ENCODE measurements around the gene PUS1.

The PUS1 gene

DNA sequence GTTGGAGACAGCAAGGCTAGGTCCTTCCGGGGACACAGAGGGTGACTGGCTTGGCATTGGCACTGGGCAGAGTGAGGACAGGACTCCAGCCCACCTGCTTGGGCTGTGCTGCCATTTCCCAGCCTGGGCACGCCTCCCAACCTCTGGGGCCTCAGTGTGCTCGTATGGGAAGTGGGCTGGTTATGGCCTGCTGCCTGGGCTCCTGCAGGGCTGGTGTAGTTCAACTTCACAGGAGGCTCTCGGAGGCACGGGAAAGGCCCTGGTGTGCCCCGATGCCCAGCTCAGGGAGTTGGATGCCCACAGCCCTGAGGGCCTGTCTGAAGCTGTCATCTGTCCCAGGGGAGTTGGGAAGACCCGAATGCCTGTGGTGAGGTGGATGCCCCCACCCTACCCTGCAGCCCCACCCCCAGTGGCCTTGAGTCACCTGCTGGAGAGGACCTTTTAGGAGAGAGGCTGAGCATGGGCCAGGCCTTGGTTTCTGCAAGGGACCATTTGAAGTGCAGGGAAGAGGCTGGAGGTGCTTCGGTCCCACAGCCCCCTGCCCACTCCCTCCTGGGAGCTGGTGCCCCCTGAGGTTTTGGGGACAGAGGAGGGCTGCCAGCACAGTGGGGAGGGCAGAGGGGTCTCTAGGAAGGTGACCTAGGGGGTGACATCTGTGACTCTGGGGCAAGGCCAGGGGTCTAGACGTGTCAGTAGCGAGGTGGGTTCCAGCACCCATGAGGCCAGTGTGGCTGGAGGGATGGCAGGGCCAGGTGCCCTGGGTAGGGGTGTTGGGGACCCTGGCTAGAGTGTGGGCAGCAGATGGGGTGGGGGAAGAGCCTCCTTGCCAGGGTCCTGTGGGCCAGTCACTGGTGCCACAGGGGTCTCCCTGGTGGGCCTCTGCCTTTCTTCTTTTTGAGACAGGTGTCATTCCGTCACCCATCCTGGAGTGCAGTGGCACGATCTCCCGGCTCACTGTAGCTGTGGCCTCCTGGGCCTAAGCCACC, 25.5 kb upstream of the PUS1 start:
- no peak for DNase-seq

DNA sequence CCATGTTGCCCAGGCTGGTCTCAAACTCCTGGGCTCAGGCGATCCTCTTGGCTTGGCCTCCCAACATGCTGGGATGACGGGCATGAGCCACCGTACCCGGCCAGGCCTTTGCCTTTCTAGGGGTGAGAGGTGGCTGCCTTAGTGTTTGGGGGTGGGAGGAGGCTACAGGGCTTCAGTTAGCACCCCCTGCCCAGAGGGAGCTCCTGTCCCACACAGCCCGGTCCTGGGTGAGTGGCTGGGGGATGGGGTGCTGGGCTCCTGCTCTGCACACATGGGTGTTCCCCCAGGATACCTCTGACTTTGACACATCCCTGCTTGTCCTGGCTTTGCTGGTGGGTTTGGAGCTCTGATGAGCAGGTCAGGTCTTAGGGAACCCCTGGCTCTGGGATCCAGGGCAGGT, 24.7 kb upstream of the PUS1 start:
- DNase-seq: no peak

DNA sequence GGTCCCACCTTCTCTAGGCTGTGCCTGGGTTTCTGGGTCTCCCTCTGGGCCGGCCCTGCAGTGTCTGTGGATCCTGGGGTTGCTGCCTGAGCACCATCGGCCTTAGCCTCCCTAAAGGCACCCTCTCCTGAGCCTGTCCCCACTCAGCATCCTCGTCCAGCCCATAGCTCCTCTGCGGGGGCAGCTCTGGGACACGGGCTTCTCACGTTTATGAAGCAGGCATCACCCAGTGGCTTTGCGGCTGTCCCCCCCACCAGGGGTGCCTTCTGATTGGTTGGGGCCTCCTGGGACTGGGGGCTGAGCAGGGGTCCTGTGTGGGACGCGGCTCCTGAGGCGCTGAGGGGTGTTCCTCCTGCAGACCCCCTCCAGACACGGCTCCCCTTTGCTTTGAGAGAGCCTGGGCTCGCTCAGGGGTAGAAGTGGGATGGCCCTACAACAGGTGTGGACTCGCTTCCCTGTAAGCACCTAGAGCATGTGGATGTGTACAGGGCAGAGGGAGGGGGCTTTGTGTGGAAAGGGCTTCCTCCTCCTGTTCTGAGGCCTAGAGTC, 23.9 kb upstream of the PUS1 start:
- no peak for DNase-seq

DNA sequence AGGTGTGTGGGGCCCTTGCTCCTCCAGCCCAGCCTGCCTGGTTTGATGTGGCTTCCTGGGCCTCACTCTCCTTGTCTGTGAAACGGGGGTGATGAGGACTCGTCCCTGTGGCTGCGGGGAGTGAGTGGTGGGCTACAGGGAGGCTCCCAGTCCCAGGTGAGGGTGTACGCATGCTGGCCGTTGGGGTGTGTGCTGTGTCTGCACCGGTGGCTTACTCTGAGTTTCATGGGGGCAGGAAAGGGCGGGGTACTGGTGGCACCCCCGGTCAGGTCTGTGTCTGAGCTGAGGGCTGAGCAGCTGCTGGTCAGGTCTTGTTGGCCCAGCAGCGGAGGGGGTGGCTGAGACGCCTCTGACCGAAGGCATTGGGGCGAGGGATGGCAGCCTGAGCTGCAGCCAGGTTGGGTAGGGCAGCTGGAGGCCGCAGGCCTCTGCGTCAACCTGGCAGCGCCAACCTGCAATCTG, 23.4 kb upstream of the PUS1 start:
- DNase-seq: no peak

DNA sequence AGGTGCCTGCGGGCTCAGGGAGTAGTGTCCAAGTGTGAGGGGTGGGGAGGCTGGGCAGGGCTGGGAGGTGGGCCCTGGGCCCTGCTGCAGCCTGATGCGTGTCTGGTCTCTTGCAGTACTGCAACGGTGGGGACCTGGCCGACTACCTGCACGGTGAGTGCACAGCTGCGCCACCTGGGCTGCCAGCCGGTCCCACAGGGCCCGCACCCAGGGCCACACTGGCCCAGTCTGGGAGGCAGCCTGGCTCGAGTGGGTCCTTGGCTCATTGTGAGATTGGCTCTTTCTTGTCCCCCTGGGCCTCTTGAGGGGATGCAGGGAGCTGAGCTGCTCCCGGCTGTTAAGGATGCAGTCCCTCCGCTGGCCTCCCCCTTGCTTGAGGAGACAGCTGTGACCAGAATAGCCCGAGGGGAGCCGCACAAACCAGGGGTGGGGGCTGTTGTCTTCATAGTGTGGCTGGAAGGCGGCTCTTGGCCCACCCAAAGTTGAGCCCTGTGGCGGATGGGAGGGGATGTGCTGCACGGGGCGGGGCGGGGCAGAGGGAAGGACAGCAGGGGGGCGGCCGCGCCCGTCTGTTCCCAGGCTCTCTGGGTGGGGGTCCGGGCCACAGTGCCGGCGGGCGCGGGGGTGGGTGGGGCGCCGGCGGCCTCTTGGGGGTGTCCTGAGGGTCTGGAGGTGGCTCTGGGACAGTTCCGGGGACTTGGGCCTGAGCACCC, 21.5 kb upstream of the PUS1 start:
- no peak for DNase-seq

DNA sequence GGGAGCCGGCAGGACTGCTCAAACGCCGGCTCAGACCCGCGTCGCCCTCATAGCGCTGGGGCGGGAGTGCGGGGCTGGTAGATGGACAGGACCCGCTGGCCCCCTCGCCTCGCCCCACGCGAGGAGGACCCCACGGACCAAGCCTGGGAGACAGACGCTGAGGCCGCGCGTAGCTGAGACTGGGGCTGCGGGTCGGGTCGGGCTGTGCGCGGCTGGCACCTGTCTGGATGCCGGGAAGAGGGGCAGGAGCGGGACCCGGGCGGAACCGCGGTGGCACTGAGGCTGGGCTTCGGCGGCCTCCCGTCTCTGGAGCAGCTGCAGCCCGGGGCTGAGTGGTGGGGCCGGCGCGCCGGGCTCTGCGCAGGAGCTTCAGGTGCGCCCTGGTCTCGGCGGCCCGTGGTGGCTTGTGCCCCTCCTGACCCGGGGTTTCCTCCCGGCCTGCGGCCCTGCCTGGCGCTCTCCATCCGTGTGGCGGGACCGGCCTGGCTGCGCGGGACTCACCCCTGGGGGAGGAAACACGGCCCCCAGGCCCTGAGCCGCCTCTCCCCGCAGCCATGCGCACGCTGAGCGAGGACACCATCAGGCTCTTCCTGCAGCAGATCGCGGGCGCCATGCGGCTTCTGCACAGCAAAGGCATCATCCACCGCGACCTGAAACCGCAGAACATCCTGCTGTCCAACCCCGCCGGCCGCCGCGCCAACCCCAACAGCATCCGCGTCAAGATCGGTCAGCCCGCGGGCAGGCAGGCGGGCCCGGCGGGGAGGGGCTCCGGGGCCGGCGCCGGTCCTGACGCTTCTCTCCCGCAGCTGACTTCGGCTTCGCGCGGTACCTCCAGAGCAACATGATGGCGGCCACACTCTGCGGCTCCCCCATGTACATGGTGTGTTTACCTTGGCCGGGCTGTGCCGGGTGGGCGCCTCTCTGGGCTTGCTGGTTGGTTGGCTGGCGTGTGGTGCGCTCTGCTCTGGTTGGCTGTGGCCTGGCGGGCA, 20.7 kb upstream of the PUS1 start:
- DNase-seq: no peak

DNA sequence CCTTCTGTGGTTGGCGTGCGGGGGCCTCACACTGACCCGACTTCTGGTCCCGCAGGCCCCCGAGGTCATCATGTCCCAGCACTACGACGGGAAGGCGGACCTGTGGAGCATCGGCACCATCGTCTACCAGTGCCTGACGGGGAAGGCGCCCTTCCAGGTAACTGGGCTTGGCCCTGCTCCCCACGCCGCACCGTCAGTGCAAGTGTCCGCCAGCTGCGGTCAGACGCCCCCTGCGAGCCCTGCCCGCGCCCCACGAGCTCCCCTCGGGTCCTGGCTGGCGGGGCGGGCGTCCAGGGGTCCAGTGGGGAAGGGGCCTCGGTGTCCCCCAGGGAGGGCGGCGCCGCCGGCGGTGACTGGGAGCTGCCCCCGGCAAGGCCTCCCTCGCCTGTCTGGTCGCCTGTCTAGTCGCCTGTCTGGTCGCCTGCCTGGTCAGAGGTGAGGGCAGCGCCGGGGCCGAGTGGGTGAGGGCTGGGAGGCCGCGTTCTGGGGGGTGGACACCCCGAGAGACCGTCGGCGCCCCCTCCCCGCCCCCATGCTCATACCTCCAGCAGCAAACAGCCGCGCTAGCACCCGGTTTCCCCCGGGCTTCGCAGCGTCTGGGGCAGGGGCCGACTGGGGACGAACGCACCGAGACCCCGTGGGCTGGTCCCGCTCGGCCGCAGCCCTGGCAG, 19.9 kb upstream of the PUS1 start:
- DNase-seq: no peak

DNA sequence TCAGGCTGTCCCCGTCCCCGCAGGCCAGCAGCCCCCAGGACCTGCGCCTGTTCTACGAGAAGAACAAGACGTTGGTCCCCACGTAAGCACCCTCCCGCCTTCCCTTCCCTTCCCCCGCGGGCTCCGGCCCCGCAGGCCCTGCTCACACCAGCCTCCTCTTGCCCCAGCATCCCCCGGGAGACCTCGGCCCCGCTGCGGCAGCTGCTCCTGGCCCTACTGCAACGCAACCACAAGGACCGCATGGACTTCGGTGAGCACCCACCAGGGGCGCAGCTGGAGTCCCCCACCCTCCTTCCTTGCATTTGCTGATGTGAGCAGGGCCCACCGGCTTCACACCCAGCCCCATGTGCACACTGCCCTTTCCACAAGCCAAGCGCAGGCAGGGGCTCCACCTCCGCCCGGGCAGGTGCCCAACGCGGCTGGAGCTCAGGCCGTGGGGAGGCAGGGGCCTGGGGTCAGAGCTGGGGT, 19.3 kb upstream of the PUS1 start:
- no peak for DNase-seq

DNA sequence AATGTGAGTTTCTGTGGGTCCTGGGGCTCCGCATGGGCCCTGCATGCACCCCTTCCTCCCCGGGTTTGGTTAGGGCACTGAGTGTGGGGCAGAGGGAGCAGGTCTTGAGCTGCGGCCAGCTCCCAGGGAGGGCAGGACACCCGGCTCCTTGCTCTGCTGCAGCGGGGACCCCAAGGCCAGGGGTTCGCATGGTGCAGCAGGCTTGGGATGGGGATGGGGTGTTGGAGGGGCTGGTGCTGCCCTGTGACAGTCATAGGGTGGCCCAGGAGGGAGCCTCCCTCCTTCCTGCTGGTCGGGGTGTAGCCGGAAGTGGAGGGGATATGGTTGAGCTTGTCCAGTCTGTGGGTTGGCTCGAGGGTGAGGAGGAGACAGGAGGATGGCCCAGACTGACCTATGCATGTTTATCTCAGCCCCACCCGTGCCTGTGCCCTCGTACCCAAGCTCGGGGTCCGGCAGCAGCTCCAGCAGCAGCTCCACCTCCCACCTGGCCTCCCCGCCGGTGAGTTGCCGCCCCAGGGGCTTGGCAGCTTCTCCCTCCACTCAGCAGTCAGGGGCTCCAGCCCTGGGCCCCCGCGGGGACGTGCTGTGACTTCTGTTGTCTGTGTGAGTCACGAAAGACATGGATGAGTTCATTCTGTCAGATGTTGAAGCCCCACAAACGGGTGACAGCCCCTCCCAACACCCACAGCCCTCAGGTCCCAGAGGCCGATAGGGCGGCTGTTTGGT, 18.6 kb upstream of the PUS1 start:
- DNase-seq: no peak

DNA sequence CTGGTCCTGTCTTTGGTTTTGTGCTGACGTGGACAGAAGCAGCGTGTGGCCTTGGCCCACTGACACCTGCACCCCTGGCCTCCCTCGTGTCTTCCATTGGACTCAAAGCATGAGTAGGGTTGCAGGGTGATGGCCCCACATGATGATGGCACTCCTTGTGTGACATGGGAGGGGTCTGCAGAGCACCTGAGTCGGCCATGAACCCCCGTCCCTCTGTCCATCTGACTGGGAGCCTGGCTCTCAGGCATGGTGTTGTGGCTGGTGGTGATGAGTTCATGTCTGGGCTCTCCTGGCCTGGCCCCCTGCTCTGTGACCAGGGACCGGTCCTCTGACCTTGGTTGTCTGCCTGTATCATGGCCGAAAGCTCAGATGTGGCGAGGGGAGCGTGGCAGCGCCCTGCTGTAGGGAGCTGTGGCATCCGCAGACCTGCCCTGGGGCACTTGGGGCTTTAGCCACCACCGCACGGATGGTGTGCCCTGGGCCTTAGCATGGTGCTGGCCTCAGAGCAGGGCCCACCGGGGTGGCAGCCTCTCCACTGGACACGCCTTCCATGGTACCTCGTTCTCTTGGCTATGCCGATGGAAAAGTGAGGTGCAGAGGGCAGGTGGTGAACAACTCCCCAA, 17.9 kb upstream of the PUS1 start:
- no peak for DNase-seq

DNA sequence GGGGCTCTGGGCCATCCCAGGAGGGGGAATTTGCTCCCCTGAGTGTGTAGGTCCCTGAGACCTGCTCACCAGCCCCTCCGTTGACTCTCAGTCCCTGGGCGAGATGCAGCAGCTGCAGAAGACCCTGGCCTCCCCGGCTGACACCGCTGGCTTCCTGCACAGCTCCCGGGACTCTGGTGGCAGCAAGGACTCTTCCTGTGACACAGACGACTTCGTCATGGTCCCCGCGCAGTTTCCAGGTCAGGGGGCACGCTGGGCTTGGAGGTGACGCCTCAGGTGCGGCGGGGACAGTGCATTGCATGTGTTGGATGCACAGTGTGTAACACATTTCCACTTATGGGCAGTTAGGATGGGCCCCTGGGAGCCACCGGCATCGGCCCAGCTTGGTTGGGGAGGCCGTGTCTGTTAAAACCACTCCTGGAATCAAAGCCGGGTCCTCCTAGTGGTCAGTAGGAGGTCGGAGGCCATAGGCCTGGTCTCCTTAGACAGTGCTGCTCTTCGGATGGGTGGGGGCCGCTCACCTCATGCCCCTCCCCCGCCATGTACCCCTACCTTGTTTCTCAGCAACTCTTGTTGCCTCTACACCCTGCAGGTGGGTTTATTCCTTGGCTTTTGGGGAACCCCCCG, 17.1 kb upstream of the PUS1 start:
- DNase-seq: no peak

DNA sequence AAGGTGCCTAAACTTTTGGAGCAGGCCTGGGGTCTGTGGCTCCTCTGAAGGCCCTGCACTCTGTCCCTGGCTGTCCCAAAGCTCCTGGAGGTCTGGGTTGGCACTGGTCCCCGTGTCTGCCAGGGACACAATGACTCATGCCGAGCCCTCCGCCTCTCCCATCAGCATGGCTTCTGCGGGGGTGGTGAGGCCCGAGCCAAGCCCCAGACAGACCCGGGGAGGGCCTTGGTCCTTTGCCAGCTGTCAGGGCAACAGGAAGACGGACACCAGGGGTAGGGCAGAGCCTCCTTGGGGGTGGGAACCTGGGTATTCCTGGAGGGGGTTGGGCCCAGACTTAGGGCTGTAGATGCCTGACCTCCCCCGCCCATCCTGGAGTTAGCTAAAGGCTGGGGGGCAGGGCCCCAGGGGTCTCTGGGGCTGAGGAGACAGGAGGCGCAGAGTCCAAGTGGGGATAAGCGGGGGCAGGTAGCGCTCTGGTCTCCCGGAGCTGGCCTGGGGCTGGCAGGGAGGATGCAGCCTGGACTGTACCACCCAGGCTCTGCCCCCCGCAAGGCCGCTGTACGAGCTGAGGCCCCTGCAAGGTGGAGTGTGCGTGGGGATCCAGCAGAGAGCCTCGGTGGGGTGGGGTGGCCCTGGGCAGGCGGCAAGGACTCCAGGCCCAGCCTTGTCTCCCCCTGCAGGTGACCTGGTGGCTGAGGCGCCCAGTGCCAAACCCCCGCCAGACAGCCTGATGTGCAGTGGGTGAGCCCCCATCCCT, 16.4 kb upstream of the PUS1 start:
- DNase-seq: no peak

DNA sequence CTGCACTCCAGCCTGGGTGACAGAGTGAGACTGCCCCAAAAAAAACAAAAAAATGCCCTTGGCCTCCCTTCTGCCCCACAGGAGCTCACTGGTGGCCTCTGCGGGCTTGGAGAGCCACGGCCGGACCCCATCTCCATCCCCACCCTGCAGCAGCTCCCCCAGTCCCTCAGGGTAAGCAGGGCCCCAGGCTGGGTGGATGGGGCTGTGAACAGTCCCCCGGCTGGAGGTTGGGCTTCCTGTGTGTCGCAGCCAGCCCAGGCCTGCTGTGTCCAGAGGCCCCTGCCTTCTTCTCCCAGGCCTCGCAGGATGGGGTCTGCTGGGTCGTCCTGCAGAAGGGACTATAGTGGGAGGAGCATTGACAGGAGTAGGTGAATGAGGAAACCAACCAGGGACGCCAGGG, 15.4 kb upstream of the PUS1 start:
- DNase-seq: no peak

DNA sequence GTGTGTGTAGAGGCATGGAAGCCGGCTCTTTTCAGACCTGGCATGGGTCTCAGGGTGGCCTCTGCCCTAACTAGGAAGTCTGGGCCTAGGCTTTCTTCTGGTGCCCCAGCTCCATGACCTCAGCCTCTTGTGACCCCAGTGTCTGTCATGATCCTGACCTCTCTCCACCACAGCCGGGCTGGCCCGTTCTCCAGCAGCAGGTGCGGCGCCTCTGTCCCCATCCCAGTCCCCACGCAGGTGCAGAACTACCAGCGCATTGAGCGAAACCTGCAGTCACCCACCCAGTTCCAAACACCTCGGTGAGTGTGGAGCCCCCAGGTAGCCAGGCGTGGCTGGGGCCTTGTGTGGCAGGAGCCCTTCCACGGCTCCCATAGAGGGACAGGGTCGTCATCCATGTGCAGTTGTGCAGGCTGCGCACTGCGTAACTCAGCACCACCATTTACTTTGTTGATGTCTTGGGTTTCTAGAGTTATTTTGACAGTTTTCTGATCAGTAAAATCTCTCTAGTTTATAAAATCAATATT, 14.8 kb upstream of the PUS1 start:
- DNase-seq: no peak

DNA sequence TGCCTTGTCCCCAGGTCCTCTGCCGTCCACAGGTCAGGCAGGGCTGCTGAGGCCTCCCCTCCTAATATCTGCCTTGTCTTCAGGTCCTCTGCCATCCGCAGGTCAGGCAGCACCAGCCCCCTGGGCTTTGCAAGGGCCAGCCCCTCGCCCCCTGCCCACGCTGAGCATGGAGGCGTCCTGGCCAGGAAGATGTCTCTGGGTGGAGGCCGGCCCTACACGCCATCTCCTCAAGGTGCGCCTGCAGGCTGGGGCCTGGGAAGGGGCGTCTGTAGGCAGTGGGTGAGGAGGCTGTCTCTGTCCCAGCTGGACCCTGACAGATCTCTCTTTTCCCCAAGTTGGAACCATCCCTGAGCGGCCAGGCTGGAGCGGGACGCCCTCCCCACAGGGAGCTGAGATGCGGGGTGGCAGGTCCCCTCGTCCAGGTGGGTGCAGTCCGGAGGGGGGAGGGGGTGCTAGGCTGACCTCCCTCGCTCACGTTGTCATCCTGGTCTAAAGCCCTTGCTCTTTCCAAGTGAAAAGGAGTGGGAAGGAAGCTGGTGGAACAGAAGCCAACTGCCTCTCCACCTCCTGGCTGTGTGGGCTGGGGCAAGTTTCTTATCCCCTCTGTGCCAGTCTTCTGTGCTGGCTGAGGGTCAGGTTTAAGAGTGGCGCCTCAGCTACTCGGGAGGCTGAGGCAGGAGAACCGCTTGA, 13.9 kb upstream of the PUS1 start:
- no peak for DNase-seq

DNA sequence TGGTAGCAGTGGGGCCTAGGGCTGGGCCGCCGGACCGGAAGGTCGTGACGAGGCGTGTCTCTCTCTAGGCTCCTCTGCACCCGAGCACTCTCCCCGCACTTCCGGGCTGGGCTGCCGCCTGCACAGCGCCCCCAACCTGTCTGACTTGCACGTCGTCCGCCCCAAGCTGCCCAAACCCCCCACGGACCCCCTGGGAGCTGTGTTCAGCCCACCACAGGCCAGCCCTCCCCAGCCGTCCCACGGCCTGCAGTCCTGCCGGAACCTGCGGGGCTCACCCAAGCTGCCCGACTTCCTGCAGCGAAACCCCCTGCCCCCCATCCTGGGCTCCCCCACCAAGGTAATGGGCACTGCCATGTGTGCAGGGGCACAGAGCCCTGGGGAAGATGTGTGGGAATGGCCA, 13.3 kb upstream of the PUS1 start:
- no peak for DNase-seq

DNA sequence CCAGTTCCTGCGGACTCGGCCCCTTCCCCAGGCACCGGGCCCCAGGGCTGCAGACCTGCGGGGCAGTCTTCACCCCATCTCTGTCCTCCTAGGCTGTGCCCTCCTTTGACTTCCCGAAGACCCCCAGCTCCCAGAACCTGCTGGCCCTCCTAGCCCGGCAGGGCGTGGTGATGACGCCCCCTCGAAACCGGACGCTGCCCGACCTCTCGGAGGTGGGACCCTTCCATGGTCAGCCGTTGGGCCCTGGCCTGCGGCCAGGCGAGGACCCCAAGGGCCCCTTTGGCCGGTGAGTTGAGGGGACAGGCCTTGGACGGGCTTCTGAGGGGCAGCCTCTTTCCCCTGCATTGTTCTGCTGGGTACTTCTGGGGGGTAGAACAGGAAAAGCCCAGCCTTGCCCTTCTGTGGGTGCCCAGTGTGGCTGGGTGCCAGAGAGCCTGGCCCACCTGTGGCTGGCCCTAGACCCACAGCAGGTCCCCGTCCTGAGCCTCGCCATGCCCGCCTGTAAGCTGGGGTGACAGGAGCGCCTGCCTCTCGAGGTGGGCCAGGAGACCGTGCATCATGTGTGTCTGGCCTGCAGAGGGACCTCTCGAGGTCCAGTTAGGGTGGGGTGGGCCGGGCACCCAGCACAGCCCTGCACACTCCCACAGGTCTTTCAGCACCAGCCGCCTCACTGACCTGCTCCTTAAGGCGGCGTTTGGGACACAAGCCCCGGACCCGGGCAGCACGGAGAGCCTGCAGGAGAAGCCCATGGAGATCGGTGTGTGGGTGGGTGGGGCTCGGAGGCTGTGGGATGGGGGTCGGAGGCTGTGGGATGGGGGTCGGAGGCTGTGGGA, 12.6 kb upstream of the PUS1 start:
- DNase-seq: no peak
